NCI-H345 treated with DMSO at 0.1 percent for 48 hours (cell line): ENCODE data around the gene PLEKHO1.
A peak's percentile ranks its signal among the peaks of the same experiment; 100 is the strongest.

Experiments
- DNase-seq: peaks from one replicate; lab custom pipeline; 2025; ENCODE audit not compliant: unreplicated experiment; lab: John Stamatoyannopoulos, UW

PLEKHO1 gene

GRCh38 chr1:150148837-150149270, 862 bp upstream of the PLEKHO1 start:
- peak; percentile 92 for DNase-seq

GRCh38 chr1:150150133-150151021, 661 bp downstream of the PLEKHO1 start:
- peak; percentile 48 for DNase-seq

GRCh38 chr1:150151291-150152181, 1.8 kb downstream of the PLEKHO1 start:
- no peak for DNase-seq

- DNase-seq, result no peak
Measured at GRCh38 chr1:150152182-150152536, 2.4 kb downstream of the PLEKHO1 start.

DNA sequence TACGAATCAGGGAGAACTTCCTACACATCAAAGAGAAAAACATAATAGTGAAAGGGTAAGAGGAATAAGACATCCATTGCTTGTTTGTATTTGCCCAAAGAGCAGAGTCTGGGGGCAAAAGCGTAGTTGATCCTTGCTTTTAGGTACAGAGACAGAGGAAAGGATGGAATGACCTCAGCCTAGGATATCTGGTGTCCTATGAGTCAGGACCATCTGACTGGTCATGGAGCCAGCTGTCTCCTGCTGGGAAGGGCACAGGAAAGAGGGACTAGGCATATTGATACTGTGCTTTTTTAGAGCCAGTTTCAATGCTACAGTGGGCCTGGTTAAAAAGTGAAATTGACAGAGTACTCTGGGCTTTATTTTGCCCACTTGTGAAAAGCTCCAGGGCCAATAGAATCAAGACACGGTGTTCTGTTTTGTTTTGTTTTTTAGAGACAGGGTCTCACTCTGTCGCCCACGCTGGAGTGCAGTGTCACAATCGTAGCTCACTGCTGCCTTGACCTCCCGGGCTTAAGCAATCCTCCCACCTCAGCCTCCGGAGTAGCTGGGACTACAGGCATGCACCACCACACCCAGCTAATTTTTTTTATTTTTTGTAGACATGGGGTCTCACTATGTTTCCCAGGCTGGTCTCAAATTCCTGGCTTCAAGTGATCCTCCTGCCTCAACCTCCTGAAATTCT, 3.2 kb downstream of the PLEKHO1 start:
- no peak for DNase-seq

DNA sequence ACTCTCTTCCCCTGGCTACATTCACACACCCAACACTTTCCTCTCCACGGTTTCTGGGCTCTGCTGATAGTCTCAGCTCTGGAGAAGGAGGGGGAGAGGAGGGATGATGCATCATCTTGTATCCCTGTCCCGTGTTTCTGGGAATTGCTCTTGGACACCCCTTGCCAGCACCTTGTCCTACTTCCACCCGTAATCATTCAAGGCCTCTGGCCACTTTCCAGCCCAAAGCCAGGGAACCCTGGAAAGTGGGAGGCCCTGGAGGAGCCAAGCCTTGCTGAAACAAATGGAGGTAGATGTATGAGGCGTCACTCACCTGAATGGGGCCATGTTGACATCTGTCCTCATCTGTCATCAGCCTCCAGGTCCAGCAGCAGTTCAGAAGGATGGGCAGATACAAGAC, 4.4 kb downstream of the PLEKHO1 start:
- DNase-seq, result no peak

GRCh38 chr1:150155413-150156071, 5.8 kb downstream of the PLEKHO1 start:
- no peak for DNase-seq

GRCh38 chr1:150156868-150157603, 7.3 kb downstream of the PLEKHO1 start:
- no peak for DNase-seq

DNA sequence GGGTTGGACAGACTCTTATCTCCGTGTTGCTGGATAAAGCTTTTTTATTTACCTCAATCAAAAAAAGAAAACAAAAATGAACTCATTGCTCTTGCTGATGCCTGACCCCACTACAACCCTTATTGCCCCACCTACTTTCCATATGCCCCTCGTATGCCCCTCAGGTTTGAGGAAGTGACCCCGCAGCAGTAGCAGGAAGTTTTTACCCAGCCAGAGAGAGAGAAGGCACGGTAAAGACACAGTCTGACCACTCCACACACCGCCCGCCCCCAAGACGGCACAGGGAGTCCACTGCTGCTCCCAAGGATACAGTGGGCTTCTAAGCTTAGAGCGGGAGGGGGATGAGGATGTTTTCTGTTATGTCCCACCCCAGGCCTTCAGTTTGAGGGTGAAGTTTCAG, 9.8 kb downstream of the PLEKHO1 start:
- DNase-seq, result no peak

DNA sequence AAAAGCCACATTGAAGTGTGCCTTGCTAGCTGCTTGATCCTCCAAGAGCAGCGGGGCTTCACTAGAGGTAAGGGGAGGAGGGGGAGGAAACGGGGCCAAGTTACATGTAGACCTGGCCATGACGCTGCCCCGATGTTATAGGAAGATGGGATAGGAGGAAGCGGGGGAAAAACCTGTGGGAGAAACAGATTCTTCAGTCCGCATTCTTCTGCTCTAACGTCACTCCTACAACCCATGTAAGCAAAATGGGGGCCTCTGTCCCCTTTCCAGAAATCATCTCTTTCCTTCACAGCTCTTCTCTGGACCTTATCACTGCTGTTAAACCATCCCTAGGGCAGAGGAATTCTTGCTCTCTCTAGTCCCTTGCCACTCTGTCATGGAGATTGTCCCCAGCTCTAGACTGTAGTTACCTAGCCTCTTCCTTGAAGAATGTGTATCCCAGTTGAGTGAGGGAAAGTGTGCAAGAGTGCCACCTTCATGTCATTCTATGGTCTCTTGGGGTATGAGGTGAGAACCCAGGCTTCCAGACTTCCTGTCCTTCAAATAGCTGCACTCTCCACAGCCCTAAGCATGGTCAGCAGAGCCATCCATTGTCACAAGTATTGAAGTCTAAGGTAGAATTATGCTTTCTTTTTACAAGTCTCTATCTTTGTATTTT, 11.4 kb downstream of the PLEKHO1 start:
- no peak for DNase-seq

DNA sequence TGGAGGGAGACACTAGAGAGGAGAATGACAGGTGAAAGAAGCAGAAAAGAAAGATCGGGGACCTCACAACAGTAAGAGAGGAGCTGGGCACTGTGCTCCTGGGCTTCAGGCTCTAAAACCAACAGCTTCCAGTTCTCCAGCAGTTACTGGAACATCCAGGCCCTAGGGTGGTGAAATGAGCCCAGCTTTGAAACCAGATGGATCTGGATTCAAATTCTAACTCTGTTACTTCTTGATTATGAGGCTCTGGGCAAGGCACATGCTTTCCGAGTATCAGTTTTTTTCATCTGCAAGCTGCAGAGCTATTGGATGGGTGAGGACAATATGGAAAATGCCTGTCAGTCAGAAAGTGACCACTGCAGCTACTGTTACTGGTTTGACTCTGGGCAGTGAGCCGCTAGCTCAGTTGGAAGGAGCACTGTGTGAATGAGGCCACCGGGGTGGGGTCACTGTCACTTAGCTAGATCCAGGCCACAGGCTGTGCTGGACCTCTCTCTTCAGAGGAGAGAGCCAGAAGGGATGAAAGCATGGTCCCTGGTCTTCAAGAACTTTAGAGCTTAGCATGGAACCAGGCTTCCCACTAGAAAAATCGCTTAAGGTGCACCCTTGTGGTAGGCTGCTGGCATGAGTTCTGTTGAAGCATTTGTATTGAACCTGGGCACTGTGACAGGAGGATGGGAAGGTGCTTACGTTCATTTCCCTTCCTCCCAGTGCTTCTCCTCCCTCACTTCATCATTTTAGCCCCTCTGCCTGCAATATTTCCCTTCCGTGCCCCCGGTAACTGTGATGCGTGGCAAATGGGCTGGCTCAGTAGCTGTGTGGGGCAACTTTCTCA, 12.2 kb downstream of the PLEKHO1 start:
- DNase-seq, result no peak

DNA sequence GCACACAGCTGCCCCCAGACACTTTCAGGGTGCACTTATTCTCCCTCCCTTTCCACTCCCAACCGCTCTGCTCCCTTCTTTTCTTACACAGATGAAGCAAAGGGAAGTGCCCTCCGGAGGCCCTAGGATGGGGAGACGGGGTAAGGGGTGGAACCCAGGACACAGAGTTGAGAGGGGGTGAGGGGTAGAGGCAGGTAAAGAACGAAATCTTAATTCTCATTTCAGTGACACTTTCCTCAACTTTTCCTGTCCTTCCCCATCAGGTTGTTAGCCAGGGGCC, 12.8 kb downstream of the PLEKHO1 start:
- no peak for DNase-seq

DNA sequence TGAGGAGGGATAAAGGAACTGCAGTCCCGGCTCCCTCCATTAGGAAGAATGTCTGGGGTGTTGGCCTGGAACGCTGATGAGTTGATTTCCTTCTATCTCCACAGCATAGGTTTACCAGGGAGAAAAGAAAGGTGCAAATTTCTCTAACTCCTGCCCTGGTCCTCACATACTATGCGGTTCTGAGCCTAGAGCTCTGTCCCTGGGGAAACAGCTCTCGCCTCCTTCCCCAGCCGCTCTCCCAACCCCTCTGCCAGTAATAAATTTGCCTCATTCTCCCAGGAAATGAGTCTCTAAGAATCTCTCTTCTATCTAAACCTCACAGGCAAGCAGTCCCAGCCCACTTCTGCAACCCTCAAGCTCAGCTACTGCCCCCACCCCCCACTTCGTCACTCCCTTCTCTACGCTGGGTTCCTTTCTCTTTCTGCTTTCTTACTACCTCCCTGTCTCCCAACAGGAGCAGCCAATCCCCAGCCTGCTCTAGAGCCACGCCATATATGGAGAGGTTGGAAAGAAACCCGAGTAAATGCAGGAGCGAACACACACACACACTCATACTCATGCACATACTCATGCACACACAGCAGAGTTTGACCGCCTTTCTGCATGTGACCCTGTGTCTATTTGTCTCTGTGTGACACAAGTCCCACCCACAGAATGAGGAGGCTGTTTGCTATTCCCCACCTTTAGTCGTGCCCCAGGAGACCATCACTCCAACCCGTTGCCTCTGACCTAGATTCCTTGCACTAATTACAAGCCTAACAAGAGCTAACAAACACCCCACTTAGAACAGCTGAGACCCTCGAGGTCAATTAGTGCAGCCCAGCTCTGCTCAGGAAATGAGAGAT, 13.4 kb downstream of the PLEKHO1 start:
- no peak for DNase-seq

DNA sequence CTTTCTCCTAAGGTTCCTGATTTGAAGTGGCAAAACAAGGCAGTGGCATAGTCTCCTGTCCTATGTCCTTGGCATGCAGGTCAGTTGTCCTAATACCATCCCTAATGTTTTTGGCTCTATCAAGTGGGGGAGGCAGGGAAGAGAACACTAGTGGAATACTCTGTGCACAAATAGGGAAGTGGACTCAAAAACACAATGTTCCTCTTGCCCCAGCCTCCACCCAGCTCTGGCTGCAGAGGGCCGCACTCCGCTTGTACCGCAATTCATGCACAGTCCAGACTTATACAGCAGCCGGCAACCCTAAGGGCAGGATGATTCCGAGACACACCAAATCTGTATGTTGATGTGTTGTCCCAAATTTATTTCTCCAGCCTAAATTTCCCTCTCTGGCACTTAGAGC, 14.5 kb downstream of the PLEKHO1 start:
- DNase-seq, result no peak

DNA sequence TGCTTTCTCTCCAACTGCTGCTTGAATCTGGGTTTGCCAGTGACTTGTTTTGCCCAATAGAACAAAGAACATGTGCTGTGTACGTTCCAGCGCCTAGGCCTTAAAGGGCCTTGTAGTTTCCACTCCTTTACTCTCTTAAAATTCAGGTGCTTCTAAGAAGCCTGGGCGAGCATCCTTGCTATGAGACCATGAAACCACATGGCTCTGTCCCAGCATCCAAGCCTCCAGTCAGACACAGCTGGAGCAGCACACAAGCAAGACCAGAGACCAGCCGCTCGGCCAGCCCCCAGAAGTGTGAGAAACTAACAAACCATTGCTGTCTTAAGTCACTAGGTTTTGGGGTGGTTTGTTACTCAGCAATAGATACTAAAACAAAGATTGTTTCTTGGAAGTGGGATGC, 15.1 kb downstream of the PLEKHO1 start:
- no peak for DNase-seq

DNA sequence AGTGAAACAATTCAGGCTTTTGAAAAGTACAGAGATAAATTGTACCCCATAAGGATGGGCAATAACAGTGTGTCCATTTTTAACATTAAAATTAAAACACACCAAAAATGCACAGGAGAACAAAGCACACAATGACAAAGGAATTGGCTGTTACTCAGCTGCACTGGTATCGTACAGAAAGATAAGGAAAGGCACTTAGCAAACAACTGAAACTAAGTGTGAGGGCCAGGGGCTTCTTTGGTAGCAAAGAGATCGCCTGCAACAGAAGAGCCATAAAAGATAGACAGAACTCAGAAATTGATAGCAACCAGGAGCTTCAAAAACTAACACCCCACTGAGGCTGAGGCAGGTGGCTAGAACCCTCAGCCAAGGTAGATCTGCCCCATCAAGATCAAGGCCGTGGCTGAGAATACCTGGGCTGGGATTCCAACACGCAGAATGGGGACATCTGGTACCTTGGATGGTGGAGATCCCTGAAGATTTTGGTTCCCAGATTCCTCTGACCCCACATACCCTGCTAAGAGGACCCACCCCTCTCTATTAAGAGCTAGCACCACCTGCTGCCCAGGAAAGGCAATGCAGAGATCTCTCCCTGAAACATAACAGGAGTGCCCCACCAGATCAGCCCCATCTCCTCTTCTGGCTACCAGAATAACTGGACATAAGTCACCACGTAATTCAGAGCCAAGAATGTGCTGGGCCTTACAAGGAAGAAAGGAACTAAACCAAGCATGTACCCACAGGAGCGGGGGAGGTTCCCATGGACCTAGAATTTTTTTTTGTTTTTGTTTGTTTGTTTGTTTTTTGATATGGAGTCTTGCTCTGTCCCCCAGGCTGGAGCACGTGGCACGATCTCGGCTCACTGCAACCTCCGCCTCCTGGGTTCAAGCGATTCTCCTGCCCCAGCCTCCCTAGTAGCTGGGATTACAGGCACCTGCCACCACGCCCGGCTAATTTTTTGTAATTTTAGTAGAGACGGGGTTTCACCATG, 16.2 kb downstream of the PLEKHO1 start:
- no peak for DNase-seq
